ENCODE results near the gene KLHDC3. TPM values are rescaled to one million over a fixed set of nuclear protein-coding genes. Genes with fewer than 3 reads are reported as not detected.

KLHDC3 gene
- total and polyA plus RNA-seq, 9 of the 15 experiments (the other 6 are each of a cell fraction or from before 2014, with no cell fraction given) = 4.5 to 171 (median 107) TPM

- Histone ChIP-seq H3K4me2 (ENCODE audit: insufficient read depth, low read length) (no peak overlapping the region), H3K27ac (ENCODE audit: extremely low read depth, low read depth, low read length) (no peak overlapping the region), H3K79me2 (ENCODE audit: control insufficient read depth, insufficient read depth, low read length) (peaks cover 30% of the 10 kb centered on the region), H3K36me3 (ENCODE audit: control insufficient read depth, insufficient read depth, low read length) (peaks cover 43% of the 10 kb centered on the region), H3K4me1 (replicated peaks in 1 of 2; ENCODE audit: control insufficient read depth in 2 of 2, insufficient read depth in 2 of 2, low read length in 2 of 2) (peaks cover 32 to 33% of the 10 kb centered on the region in 2 experiments), H2AFZ (ENCODE audit: low read depth, low read length) (no peak overlapping the region), H3K4me3 (no peak overlapping the region), H3K9me3 (replicated peaks; ENCODE audit: control insufficient read depth, insufficient read depth, low read depth, low read length) (no peaks in the 10 kb centered on the region), H4K20me1 (replicated peaks; ENCODE audit: control insufficient read depth, insufficient read depth, low read length) (peaks cover 11% of the 10 kb centered on the region), H3K9ac (ENCODE audit: insufficient read depth in 1 of 2, low read depth in 2 of 2, low read length in 2 of 2) (no peak overlapping the region), H3K27me3 (ENCODE audit: control insufficient read depth in 2 of 2, insufficient read depth in 2 of 2, low read length in 2 of 2) (no peaks in the 10 kb centered on the region), H3K9me1 (ENCODE audit: control insufficient read depth, insufficient read depth, low read length) (peaks cover 12% of the 10 kb centered on the region)
- no peak for TF ChIP-seq SAFB2 (IDR thresholded peaks at IDR 0.05; ENCODE audit: borderline replicate concordance, low read depth, low read length, severe bottlenecking)
- TF ChIP-seq REST (IDR thresholded peaks at IDR 0.05; ENCODE audit: borderline replicate concordance) = no peak
- TF ChIP-seq REST (CRISPR knock-in tag; IDR thresholded peaks at IDR 0.05; ENCODE audit: low read depth) = no peak
- no peak for TF ChIP-seq MAFK (IDR thresholded peaks at IDR 0.05; ENCODE audit: low read length)
- no peak for TF ChIP-seq RBM34 (IDR thresholded peaks at IDR 0.05; ENCODE audit: borderline replicate concordance, insufficient read depth, low read length)
- no peak for TF ChIP-seq CUX1 (CRISPR knock-in tag; IDR thresholded peaks at IDR 0.05)
- TF ChIP-seq POLR2AphosphoS2 (IDR thresholded peaks at IDR 0.05; ENCODE audit: low read length) = no peak
- no peak for TF ChIP-seq GATAD2A (IDR thresholded peaks at IDR 0.05)
- BruUV-seq (replicated peaks) = no TSS peak
- DNase-seq (ENCODE audit: extremely low read depth in 1 of 4, low spot score in 3 of 4) (no peak), ATAC-seq (no peak), FAIRE-seq (no peak)
- ChIA-PET POLR2A (interaction anchor here (0.5 to 2.1 kb wide), 10 partner anchors 10 to 502 kb away, joined by 3 to 18 read pairs (median 5); partner anchors contain the start of genes CUL7, KLHDC3, MEA1 and PEX6), CTCF (ENCODE audit: low intra/inter-chr PET ratio) (no interaction called here)
- in situ Hi-C loops (cut with MboI) = no loop called here
- WGBS (ENCODE audit: insufficient coverage, low coverage, missing lambda C conversion rate) = 92% methylated on average over 1 of the region's 1 CpG
- intact Hi-C loops (cut with micrococcal nuclease) = no loop called here
Observed at GRCh38 chr6:42988486-42989020, 25.5 kb upstream of the KLHDC3 start.
